NOMO-1 treated with dmso at 0.1 percent for 144 hours (cell line): Measurements from ENCODE around the gene WFDC13.
A peak's percentile ranks its signal among the peaks of the same experiment; 100 is the strongest.
"Not testable (repeated sequence)": the region's sequence is repeated elsewhere in the genome, so short reads cannot be mapped to it uniquely, and the experiment has no call there.

Experiments
- DNase-seq: peaks from one replicate; lab custom pipeline; 2025; ENCODE audit not compliant: unreplicated experiment; lab: John Stamatoyannopoulos, UW

WFDC13 gene

GRCh38 chr20:45701873-45702272, at the start of gene WFDC13:
WFDC13 (plus strand) TSS chr20:45702038; CDS start chr20:45702124, 86 bp downstream.
- DNase-seq = no peak

GRCh38 chr20:45657038-45657437, 44.8 kb upstream of the WFDC13 start:
- DNase-seq = not testable (repeated sequence)

- no peak for DNase-seq
Measured at GRCh38 chr20:45670139-45670538, 31.7 kb upstream of the WFDC13 start, which contains the start of gene WFDC11. WFDC11 (minus strand) TSS chr20:45670239; CDS start chr20:45650600, 19,639 bp downstream.

GRCh38 chr20:45672765-45673164, 29.1 kb upstream of the WFDC13 start:
- peak; percentile 5 for DNase-seq

- no peak for DNase-seq
Measured at GRCh38 chr20:45679650-45680049, 22.2 kb upstream of the WFDC13 start.

- no peak for DNase-seq
Measured at GRCh38 chr20:45685896-45686295, 15.9 kb upstream of the WFDC13 start.

- not testable (repeated sequence) for DNase-seq
Measured at GRCh38 chr20:45693346-45693745, 8.5 kb upstream of the WFDC13 start.

GRCh38 chr20:45695496-45695895, 6.3 kb upstream of the WFDC13 start:
- no peak for DNase-seq

- DNase-seq = no peak
Measured at GRCh38 chr20:45701104-45701503, 734 bp upstream of the WFDC13 start.

- DNase-seq = peak; percentile 56
Measured at GRCh38 chr20:45704969-45705637, 3.3 kb downstream of the WFDC13 start, which contains the start of gene WFDC10B. WFDC10B (minus strand) TSS chr20:45705019; CDS start chr20:45685992, 19,027 bp downstream.

- peak; percentile 6 for DNase-seq
Measured at GRCh38 chr20:45716141-45716688, 14.4 kb downstream of the WFDC13 start.

- DNase-seq = no peak
Measured at GRCh38 chr20:45722047-45722446, 20.2 kb downstream of the WFDC13 start, which contains the start of gene SPINT4. SPINT4 (plus strand) TSS chr20:45722347; CDS start chr20:45722368, 21 bp downstream.

GRCh38 chr20:45725134-45725533, 23.3 kb downstream of the WFDC13 start:
- DNase-seq = no peak

- DNase-seq = peak; percentile 83
Measured at GRCh38 chr20:45727044-45727443, 25.2 kb downstream of the WFDC13 start.

- DNase-seq = no peak
Measured at GRCh38 chr20:45732199-45732598, 30.4 kb downstream of the WFDC13 start.

- DNase-seq = no peak
Measured at GRCh38 chr20:45735552-45735951, 33.7 kb downstream of the WFDC13 start.

GRCh38 chr20:45735988-45736387, 34.1 kb downstream of the WFDC13 start:
- DNase-seq = no peak

GRCh38 chr20:45742596-45742995, 40.8 kb downstream of the WFDC13 start:
- no peak for DNase-seq

GRCh38 chr20:45745015-45745414, 43.2 kb downstream of the WFDC13 start:
- no peak for DNase-seq

- no peak for DNase-seq
Measured at GRCh38 chr20:45751721-45752120, 49.9 kb downstream of the WFDC13 start.

- no peak for DNase-seq
Measured at GRCh38 chr20:45752746-45753145, 50.9 kb downstream of the WFDC13 start.

- DNase-seq = no peak
Measured at GRCh38 chr20:45758096-45758495, 56.3 kb downstream of the WFDC13 start.
